Measurements from ENCODE around the gene ZIK1. TPM values are rescaled to one million over a fixed set of nuclear protein-coding genes. Genes with fewer than 3 reads are reported as not detected.

ZIK1 gene
- total RNA-seq, 1 donor: 12.1 TPM

- DNase-seq (ENCODE audit: low read depth): peak; percentile 20
- H3K4me3 ChIP-seq (ENCODE audit: low read depth, low read length): peak overlapping the region; percentile 96
- TF ChIP-seq CTCF (IDR thresholded peaks at IDR 0.05; ENCODE audit: insufficient read depth, low read depth, low read length): no peak
Measured at GRCh38 chr19:57559008-57559403, 24.9 kb upstream of the ZIK1 start.

- peak; percentile 88 for DNase-seq (ENCODE audit: low read depth)
- peak within 1 kb of the TSS; percentile 96 for H3K4me3 ChIP-seq (ENCODE audit: low read depth, low read length)
- TF ChIP-seq CTCF (IDR thresholded peaks at IDR 0.05; ENCODE audit: insufficient read depth, low read depth, low read length): no peak
Measured at GRCh38 chr19:57559404-57560025, 24.4 kb upstream of the ZIK1 start, which contains the start of gene ZNF550. Gene ZNF550, minus strand, starts transcription at chr19:57559863. Its CDS starts 181 bp downstream, at chr19:57559682.

GRCh38 chr19:57560049-57560491 is 23.9 kb upstream of the ZIK1 start:
- TF ChIP-seq CTCF (IDR thresholded peaks at IDR 0.05; ENCODE audit: insufficient read depth, low read depth, low read length): no peak
- H3K4me3 ChIP-seq (ENCODE audit: low read depth, low read length): peak overlapping the region; percentile 96
- peak; percentile 82 for DNase-seq (ENCODE audit: low read depth)

- no peak for DNase-seq (ENCODE audit: low read depth)
- H3K4me3 ChIP-seq (ENCODE audit: low read depth, low read length): no peak overlapping the region
- TF ChIP-seq CTCF (IDR thresholded peaks at IDR 0.05; ENCODE audit: insufficient read depth, low read depth, low read length): no peak
Measured at GRCh38 chr19:57563547-57563946, 20.4 kb upstream of the ZIK1 start.

DNA sequence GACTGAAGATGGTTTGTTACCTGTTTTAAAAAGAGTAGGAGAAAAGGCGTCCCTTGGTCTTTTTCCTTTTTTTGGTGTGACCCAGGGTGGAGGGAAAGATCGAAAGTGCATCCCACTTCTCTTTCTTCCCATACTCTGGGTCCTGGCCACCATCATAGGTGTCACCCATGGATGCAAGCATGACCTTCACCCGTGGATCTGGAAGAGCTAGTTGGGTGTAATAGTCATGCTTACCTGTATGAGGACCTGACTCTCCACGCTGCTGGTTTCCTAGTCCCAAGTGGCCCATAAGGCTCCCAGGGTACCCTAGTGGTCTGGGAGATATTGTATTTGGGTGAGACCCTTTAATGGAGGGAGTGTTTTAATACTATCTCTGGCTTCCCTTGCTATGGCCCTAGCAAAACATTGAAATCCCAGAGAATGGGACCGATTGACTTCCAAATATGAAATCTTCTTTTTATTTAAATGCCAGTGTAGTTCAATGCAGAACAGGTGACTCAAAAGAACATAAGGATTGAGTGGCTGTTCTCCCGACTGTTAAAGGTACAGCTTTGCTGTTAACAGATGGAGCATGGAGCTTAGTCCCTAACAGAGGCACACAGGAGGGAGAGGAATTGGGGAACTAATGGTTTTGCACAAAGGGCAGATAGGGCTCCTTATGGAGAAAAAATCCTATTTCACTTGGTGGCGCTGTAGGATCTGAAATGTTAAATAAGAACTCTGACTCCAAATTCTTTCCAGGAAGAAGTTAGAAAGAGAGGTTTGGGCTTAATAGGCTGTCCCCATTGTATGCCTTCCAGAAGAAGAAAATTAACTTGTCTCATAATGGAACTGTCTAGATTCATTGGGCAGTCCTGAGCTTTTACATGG is 17.3 kb upstream of the ZIK1 start:
- TF ChIP-seq CTCF (IDR thresholded peaks at IDR 0.05; ENCODE audit: insufficient read depth, low read depth, low read length): no peak
- H3K4me3 ChIP-seq (ENCODE audit: low read depth, low read length): no peak overlapping the region
- peak; percentile 48 for DNase-seq (ENCODE audit: low read depth)

DNA sequence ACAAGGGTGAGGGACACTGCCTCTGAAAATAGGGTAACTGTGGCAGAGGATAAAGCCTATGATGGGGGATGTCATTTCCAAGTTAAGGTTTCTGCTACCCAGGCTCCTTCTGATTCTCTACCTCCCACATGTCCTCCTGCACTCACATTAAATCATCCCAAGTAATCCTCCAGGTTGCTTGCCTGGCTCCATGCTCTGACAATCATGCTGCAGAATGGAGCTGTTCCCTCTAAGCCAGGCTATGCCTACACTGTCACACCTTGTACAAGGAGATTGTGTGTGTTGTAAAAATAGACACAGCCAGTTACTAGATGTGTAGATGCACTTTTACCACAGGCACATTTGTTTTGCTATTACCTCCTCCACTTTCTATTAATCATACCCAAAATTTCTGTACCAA is 13.2 kb upstream of the ZIK1 start:
- no peak for TF ChIP-seq CTCF (IDR thresholded peaks at IDR 0.05; ENCODE audit: insufficient read depth, low read depth, low read length)
- no peak for DNase-seq (ENCODE audit: low read depth)
- H3K4me3 ChIP-seq (ENCODE audit: low read depth, low read length): no peak overlapping the region

Data from fibroblast of villous mesenchyme (primary cell).